ENCODE measurements around the gene GPHN.

GPHN gene

DNA sequence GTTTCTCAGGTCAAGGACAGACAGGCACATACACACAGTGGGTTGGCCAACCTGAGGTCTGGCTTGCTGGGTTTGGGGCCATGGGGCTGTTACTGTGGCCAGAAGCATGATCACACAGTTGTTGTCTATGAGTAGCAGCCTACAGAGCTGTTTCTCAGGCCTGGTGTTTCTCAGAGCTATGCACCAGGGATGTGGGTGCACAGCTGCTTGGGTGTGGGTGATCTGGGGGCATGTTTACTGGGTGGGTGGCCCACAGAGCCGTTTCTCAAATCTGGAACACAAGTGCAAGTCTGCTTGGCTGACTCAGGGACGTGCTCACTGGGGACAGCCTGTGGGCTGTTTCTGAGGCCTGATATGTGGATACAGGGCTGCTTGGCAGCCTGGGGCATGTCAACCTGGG is 710.2 kb downstream of the GPHN start:
- DNase-seq, result no peak

GRCh38 chr14:67221248-67221981 is 713.5 kb downstream of the GPHN start:
- DNase-seq, result no peak

GRCh38 chr14:67221982-67222328 is 714.0 kb downstream of the GPHN start:
- DNase-seq, result no peak

DNA sequence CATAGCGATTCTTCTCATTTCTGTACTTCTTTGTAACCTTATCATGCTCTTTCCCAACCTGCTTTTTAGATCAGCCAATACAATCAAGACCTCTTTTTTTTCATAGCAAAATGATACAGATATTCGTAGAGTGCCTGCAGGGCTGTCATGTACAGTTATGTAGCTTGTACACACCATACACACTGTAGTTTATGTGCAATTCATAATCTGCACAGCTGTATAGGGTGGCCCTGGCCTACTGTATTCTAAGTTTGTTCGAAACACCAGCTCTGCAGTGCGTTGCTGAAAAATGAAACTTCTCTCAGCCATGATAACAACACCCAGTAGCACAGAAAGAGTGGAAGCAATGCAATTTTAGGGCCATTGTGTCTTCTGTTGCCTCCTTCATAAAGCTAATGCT is 717.6 kb downstream of the GPHN start:
- DNase-seq, result no peak

GRCh38 chr14:67228325-67228984 is 720.5 kb downstream of the GPHN start:
- no peak for DNase-seq
